AML-193 (cell line): ENCODE data around the gene CD164L2.

Experiments used
- DNase-seq, 2 experiments: peaks; one replicate each; lab custom pipeline; 2025; lab: John Stamatoyannopoulos, UW

The CD164L2 gene

DNA sequence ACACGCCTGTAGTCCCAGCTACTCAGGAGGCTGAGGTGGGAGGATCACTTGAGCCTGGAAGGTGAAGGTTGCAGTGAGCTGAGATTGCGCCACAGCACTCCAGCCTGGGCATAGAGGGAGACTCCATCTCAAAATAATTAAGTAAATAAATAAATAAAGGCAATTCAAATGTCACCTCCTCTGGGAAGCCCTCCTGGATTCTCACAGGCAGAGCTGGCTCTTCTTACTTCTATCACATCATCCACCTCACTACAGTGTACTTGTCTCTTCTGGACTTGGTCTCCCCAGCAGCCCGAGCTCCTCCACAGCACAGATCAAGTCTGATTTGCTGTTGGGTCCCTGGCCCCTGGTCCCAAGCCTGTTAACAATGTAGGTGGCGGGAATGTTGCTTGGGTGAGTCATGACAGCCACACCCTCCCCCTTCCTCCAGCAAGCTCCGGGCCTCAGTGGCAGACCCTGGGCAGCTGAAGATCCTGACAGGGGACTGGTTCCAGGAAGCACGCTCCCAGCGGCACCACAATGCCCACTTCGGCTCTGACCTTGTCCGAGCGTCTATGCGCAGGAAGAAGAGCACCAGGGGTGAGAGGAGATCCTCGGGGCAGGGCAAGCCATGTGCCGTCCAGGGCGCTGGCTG, 36.0 kb downstream of the CD164L2 start:
- no peak for DNase-seq

GRCh38 chr1:27346357-27346756, 36.8 kb downstream of the CD164L2 start:
- no peak for DNase-seq

DNA sequence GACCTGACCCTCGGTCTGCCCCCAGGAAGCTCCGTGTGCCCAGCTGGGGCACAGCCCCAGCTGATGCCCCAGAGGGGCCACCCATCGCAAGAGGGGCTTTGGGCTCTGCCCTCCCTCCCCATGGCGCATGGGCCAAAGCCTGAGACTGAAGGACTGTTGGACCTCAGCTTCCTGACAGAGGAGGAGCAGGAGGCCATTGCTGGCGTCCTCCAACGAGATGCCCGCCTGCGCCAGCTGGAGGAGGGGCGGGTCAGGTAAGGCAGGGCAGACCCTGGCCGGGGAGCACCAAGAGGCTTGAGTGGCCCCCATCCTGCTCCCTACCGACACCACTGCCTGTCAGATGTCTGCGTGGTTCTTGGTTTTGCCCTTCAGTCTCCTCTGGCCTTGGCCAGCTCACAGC, 37.9 kb downstream of the CD164L2 start:
- no peak for DNase-seq

GRCh38 chr1:27343639-27344025, 39.5 kb downstream of the CD164L2 start:
- no peak for DNase-seq

- peak; percentile 82 to 84 for DNase-seq
Observed at GRCh38 chr1:27342778-27343638, 40.1 kb downstream of the CD164L2 start.

DNA sequence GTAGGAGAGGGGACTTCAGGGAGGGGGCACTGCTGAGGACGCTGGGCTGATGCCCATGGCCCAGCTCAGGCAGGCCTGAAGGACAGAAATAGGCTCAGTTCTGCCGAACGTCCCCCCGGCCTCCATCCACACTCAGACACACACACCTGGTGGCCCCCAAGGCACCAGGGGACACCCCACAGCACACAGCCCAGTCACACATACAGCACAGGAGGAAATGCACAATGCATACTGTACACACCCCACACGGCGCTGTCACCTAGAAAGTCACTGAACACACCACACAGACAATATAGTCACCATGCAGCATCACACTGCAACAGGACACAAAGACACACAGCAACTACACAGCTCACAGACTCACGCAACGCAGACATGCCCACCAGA, 40.7 kb downstream of the CD164L2 start:
- no peak for DNase-seq

DNA sequence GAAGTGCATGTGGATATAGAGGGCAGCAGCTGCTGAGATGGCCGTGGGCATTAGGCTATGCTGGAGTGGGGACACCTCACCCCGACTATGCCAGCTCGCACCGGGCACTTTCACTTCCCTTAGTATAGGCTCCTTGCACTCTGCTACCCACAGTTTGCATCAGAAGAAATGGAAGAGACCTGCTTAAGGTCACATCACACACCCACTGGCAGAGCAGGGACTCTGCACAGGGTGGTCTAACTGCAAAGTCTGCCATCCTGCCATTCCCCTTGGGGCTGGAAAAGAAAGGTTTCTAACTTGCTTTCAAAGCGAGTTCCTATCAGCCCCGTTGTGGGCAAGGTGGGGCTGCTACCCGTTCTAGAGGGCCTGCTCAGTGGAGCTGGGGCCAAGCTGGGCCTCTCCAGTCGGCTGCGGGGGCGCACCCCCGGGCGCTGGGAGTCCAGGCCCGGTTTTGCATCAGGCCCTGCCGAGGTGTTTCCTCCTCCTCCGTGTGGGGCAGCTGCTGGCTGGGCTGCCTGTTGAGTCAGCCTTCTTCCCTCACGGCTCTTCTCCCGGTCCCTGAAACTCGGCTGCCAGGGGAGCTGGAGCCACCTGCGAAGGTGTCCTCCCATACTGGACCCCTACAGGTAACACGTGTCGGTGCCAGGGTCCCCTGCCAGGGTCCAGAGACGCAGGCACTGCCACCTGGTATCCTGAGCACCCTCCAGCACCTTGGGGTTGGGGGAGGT, 41.4 kb downstream of the CD164L2 start, which contains the start of gene SYTL1:
Gene SYTL1, plus strand, starts transcription at position 498 of the 728 bp plus-strand sequence. CDS start 3,313 bp downstream, outside the sequence.
- DNase-seq, result peak; percentile 62 to 68

- DNase-seq, result no peak
Observed at GRCh38 chr1:27339213-27339612, 43.9 kb downstream of the CD164L2 start.

GRCh38 chr1:27338751-27339150, 44.4 kb downstream of the CD164L2 start:
- DNase-seq, result no peak

DNA sequence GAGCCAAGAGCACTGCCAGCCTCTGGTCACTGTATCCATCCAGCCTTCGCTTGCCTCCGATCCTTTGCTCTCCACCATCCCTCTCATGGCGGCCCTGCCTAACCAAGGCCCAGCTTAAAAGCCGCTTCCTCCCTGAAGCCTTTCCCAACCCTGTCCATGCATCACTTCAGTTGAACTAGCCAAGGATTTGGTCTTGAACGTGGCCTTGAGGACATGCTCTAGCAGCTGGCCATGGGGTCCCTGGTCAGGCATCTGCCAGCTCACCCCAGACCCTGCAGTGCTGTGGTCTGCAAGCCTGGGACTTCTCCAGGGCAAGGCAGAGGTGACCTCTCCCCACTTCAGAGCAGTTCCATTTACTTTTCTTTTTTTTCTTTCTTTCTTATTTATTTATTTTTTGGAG, 46.4 kb downstream of the CD164L2 start:
- DNase-seq, result no peak

DNA sequence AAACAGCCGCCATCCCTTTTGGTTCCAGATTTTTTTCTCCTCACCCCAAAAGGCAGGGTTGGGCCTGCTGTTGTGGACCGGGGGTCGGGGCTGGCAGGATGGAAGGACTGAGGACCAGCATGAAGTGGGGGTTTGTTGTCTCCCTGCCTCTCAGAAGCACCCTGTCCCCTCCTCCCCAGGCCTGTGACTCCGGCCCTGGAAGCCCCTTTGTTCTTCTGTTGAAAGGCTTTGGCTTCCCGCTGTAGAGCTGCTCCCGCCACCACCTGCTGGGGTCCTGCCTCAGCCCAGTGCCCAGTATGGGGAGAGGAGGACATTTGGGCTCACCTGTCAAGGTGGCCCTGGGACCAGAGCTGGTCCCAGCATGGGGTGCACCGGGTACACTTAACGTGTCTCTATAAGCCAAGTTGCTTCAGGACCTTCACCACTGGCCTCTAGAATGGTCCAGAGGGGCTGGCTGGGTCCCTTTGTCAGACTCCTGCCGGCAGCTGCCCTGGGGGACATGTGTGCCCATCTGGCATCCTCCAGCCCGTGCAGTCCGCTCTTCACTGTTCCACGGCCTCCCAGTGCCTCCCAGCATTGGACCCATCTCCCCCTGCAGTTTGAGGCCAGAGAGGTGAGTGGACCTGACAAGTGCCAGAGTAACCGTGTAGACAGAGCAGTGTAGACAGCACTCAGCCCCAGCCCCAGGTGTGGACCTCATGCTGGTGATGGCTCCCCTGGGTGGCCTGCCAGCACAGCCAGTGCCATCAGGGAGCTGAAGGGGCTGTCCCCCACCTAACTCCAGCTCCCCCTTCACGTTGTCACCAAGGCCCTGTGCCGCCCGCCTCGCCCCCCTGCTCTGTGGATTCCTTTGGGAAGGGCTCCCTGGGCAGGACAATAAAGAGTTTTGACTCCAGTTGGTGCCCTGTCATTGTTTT, 47.4 kb downstream of the CD164L2 start:
- DNase-seq, result no peak

GRCh38 chr1:27333717-27334279, 49.3 kb downstream of the CD164L2 start:
- no peak for DNase-seq

GRCh38 chr1:27332536-27333281, 50.4 kb downstream of the CD164L2 start:
- peak; percentile 17 to 21 for DNase-seq

- DNase-seq, result no peak
Observed at GRCh38 chr1:27331922-27332321, 51.2 kb downstream of the CD164L2 start.

DNA sequence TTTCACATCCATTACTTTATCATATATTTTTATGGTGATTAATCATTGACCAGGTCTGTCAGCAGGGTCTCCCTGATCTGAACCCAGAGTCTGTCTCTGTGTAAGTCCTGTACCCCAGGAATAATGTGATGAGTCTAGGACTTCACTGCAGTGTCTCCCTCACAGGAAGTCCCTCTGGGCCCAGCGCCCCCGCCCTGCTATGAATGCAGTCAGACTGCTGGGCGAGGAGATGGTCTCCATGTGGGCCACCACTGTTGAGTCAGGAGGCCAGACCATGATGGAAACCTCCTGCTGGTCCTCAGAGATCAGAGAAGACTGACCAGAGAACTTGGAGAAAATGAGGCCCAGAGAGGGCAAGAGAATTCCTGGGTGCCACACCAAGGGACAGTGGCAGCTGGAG, 51.7 kb downstream of the CD164L2 start:
- DNase-seq, result no peak

- DNase-seq, result no peak
Observed at GRCh38 chr1:27330786-27331185, 52.3 kb downstream of the CD164L2 start.
